Measurements from ENCODE around the gene GAB4.
"Not testable (repeated sequence)": the region's sequence is repeated elsewhere in the genome, so short reads cannot be mapped to it uniquely, and the experiment has no call there.

GAB4 gene

DNA sequence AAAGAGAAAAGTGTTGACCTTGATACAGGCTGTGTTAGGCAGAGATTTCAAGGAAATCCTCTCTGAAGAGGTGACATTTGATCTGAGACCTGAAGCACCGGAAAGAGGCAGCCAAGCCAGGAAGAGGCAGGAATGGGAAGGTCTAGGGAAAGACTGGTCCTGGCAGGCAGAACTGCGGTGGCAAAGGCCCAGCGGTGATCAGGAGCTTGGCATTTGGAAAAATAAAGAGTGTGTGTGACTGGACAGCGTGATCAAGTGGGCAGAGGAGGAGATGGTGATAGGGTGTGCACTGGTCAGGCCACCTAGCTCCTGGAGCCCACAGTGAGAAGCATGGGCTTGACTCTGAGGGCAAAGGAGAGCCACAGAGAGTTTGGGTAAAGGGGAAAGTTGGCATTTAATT is 27.2 kb upstream of the GAB4 start:
- DNase-seq (ENCODE audit: low read depth in 2 of 2) = no peak
- TF ChIP-seq, protein P1, sequence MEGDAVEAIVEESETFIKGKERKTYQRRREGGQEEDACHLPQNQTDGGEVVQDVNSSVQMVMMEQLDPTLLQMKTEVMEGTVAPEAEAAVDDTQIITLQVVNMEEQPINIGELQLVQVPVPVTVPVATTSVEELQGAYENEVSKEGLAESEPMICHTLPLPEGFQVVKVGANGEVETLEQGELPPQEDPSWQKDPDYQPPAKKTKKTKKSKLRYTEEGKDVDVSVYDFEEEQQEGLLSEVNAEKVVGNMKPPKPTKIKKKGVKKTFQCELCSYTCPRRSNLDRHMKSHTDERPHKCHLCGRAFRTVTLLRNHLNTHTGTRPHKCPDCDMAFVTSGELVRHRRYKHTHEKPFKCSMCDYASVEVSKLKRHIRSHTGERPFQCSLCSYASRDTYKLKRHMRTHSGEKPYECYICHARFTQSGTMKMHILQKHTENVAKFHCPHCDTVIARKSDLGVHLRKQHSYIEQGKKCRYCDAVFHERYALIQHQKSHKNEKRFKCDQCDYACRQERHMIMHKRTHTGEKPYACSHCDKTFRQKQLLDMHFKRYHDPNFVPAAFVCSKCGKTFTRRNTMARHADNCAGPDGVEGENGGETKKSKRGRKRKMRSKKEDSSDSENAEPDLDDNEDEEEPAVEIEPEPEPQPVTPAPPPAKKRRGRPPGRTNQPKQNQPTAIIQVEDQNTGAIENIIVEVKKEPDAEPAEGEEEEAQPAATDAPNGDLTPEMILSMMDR (IDR thresholded peaks at IDR 0.05; ENCODE audit: low read depth, low read length) = no peak
- no peak overlapping the region for H3K4me3 ChIP-seq (replicated peaks in 1 of 2; ENCODE audit: low read depth in 2 of 2, low read length in 2 of 2)

DNA sequence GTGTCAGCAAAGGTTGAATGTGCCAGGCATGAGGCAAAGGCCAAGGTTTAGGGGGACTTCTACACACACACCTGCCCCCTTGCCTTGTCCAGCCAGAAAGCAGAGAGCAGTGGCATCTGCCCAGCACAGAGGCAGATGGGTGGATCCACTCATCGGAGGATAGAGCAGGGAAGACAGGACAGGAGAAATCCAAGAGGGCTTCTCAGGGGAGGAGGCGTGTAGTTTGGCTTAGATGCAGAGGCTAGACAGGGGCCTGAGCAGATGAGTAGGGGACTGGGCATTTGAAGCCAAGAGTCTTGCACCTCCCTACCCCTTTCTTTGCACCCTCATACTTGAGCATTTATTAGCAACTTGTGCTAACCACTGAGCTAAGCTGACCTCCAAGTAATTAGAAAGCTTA is 26.5 kb upstream of the GAB4 start:
- not testable (repeated sequence) for DNase-seq (ENCODE audit: low read depth in 2 of 2)

DNA sequence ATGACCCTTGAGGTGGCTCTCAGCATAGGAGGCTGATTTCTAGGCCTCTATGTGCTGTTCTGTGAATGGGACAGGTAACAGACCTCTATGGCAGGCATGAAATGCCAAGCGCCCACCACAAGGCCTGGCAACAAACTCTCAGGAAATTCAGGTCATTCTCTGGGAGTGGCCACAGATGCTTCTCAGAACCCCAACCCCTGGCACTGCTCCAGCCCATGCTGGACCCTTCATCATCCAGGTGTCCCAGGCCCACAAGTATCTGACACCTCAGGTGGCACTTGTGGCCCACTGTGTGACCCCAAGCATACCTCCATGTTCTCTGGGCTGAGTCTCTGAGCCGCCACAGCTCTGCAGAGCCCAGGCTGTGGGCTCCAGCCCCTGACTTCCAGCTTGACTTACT is 24.3 kb upstream of the GAB4 start:
- H3K4me3 ChIP-seq (replicated peaks in 1 of 2; ENCODE audit: low read depth in 2 of 2, low read length in 2 of 2); DNase-seq (ENCODE audit: low read depth in 2 of 2): not testable (repeated sequence)

More for the DNA sequence above, 26.5 kb upstream of the GAB4 start:
- H3K4me3 ChIP-seq (replicated peaks in 1 of 2; ENCODE audit: low read depth in 2 of 2, low read length in 2 of 2) = not testable (repeated sequence)

DNA sequence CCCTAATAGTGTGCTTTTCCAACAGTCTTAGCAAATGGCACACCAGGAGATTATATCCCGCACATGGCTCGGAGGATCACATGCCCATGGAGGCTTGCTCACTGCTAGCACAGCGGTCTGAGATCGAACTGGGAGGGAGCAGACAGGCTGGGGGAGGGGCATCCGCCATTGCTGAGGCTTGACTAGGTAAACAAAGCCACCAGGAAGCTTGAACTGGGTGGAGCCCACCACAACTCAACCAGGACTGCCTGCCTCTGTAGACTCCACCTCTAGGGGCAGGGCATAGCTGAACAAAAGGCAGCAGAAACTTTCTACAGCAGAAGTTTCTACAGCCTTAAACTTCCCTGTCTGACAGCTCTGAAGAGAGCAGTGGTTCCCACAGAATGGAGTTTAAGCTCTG is 16.4 kb upstream of the GAB4 start:
- not testable (repeated sequence) for DNase-seq (ENCODE audit: low read depth in 2 of 2); H3K4me3 ChIP-seq (replicated peaks in 1 of 2; ENCODE audit: low read depth in 2 of 2, low read length in 2 of 2)

DNA sequence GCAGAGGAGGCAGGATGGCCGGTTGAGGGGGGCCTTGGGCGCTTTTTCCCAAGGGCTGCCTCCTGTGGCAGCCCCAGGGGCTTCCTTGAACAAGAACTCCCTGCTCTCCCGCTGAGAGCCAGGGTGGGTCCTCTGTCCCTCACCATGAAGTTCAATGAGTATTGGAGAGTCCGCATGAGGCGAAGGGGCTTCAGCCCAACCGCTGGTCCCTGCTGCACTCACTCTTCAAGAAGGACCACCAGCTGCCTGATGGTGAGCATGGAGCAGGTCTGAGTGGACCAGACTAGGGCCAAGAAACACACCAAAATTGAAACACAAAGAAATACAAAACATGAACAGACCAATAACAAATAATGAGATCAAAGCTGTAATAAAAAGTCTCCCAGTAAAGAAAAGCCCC is 7.5 kb upstream of the GAB4 start:
- not testable (repeated sequence) for DNase-seq (ENCODE audit: low read depth in 2 of 2)

DNA sequence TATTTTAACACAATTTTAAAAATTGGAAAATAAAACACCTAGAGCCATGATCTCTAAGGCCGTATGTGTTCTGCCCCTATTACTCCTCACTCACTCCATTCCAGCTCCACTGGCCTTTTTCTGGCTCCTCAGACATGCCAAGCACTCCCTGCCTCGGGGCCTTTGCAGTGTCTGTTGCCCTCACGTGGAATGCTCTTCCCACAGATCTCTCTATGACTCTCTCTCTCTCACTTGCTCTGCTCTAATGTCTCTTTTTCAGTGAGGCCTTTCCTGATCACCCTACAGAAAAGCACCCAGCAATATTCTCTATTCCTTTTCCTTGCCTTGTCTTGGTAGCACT is 6.0 kb upstream of the GAB4 start:
- not testable (repeated sequence) for H3K4me3 ChIP-seq (replicated peaks in 1 of 2; ENCODE audit: low read depth in 2 of 2, low read length in 2 of 2); DNase-seq (ENCODE audit: low read depth in 2 of 2)

More for the DNA sequence above, 7.5 kb upstream of the GAB4 start:
- H3K4me3 ChIP-seq (replicated peaks in 1 of 2; ENCODE audit: low read depth in 2 of 2, low read length in 2 of 2) = not testable (repeated sequence)

DNA sequence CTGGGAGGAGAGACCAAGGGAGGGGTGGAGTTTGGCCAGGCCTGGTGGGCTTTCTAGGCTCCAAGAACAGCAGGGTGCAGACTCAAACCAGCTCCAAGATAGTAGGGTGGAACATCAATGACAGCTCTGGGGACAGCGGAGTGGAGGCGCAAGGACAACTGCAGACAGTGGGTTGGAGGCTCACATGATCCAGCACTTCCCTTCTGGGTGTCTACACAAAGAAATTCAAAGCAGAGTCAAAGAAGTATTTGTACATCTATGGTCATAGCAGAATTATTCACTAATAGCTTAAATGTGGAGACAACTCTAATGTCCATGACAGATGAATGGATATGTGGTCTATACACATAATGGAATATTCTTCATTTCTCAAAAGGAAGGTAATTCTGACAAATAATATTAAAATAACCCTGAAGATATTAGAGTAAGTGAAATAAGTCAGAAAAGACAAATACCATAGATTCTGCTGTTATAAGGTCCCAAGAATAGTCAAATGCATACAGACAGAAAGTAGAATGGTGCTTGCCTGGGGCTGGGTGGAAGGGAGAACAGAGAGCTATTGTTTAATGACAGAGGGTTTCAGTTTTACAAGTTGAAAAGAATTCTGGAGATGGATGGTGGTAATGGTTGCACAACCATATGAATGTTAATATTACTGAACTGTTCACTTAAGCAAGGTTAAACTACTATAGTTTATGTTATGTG is 5.5 kb upstream of the GAB4 start:
- H3K4me3 ChIP-seq (replicated peaks in 1 of 2; ENCODE audit: low read depth in 2 of 2, low read length in 2 of 2) = no peak overlapping the region
- no peak for DNase-seq (ENCODE audit: low read depth in 2 of 2)
- TF ChIP-seq, protein P1 (IDR thresholded peaks at IDR 0.05; ENCODE audit: low read depth, low read length) = no peak

DNA sequence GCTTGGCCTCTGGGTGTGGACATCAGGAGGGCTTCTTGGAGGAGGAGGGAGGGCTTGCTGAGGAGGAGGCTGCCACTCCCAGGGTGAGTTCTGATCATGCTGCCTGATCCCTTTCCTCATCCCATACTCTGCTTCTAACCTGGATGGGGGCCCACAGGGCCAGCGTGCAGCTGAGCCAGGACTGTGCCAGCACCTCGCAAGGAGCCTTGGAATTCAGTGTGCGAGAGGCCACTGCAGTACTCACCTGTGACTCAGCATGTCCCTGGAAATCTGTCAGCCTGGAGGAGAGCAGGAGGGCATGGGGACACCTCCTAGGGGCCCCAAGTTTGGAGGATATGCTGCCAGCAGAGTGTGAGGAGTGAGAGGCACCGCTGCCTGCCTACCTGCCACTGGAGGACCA is 4.2 kb upstream of the GAB4 start:
- TF ChIP-seq, protein P1 (IDR thresholded peaks at IDR 0.05; ENCODE audit: low read depth, low read length) = no peak
- no peak overlapping the region for H3K4me3 ChIP-seq (replicated peaks in 1 of 2; ENCODE audit: low read depth in 2 of 2, low read length in 2 of 2)

DNA sequence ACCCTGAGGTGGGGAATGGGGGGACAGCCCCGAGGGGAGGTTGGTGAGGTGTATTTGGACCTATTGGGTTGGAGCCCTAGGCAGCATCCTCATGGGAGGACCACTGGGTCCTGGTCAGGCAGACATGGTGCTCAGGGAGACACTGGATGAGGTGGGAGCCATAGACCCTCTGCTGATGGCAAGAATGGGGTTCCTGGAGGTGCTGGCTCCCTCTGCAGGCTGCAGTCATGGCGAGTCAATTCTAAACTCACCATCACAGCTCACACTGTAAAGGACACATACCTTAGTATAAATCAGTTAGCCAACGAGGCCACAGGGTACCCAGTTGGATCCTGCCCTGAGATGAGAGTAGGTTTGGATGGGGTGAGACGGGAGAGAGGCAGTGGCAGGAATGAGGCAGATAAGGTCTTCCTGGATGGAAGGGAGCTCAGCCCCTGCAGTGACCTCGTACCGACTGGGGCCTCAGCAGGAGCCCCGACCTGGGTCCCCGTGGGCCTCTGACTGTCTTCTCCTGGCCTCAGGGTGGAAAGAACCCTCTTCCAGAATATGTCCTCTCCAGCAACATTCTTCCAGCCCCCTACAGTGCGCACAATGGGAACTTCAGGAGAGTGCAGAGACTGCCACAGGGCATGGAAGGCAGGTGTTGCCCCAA is 1.7 kb upstream of the GAB4 start:
- TF ChIP-seq, protein P1 (IDR thresholded peaks at IDR 0.05; ENCODE audit: low read depth, low read length) = no peak
- H3K4me3 ChIP-seq (replicated peaks in 1 of 2; ENCODE audit: low read depth in 2 of 2, low read length in 2 of 2) = no peak overlapping the region
- no peak for DNase-seq (ENCODE audit: low read depth in 2 of 2)

More for the DNA sequence above, 4.2 kb upstream of the GAB4 start:
- DNase-seq (ENCODE audit: low read depth in 2 of 2) = no peak

All from cardiac fibroblast (primary cell).